ENCODE data around the gene RFX3.

Gene RFX3

GRCh38 chr9:3526165-3526996, 580 bp upstream of the RFX3 start:
- H3K9ac ChIP-seq (ENCODE audit: low read length), result peak overlapping the region; percentile 100
- H3K4me1 ChIP-seq (ENCODE audit: control insufficient read depth, insufficient read depth, low read length), result peaks cover 13% of the 10 kb centered on the region
- H3K27me3 ChIP-seq (ENCODE audit: control insufficient read depth, insufficient read depth, low read length), result no peaks in the 10 kb centered on the region
- peak overlapping the region; percentile 100 for H3K27ac ChIP-seq (ENCODE audit: low read depth, low read length)
- peak overlapping the region; percentile 99 for H3K4me3 ChIP-seq (ENCODE audit: low read length)
- H3K36me3 ChIP-seq (ENCODE audit: control insufficient read depth, insufficient read depth, low read length), result no peaks in the 10 kb centered on the region

GRCh38 chr9:3525096-3525835, 535 bp downstream of the RFX3 start:
- peak overlapping the region; percentile 100 for H3K27ac ChIP-seq (ENCODE audit: low read depth, low read length)
- H3K4me3 ChIP-seq (ENCODE audit: low read length), result peak overlapping the region; percentile 99
- H3K4me1 ChIP-seq (ENCODE audit: control insufficient read depth, insufficient read depth, low read length), result peaks cover 13% of the 10 kb centered on the region
- H3K9ac ChIP-seq (ENCODE audit: low read length), result peak overlapping the region; percentile 92
- H3K36me3 ChIP-seq (ENCODE audit: control insufficient read depth, insufficient read depth, low read length), result no peaks in the 10 kb centered on the region
- no peaks in the 10 kb centered on the region for H3K27me3 ChIP-seq (ENCODE audit: control insufficient read depth, insufficient read depth, low read length)

GRCh38 chr9:3521966-3522365, 3.8 kb downstream of the RFX3 start:
- H3K4me3 ChIP-seq (ENCODE audit: low read length), result no peak overlapping the region
- no peaks in the 10 kb centered on the region for H3K27me3 ChIP-seq (ENCODE audit: control insufficient read depth, insufficient read depth, low read length)
- H3K9ac ChIP-seq (ENCODE audit: low read length), result no peak overlapping the region
- H3K4me1 ChIP-seq (ENCODE audit: control insufficient read depth, insufficient read depth, low read length), result peaks cover 2% of the 10 kb centered on the region
- no peak overlapping the region for H3K27ac ChIP-seq (ENCODE audit: low read depth, low read length)
- no peaks in the 10 kb centered on the region for H3K36me3 ChIP-seq (ENCODE audit: control insufficient read depth, insufficient read depth, low read length)

- Histone ChIP-seq H3K4me3 (ENCODE audit: low read length) (no peak overlapping the region), H3K27ac (ENCODE audit: low read depth, low read length) (no peak overlapping the region), H3K9ac (ENCODE audit: low read length) (no peak overlapping the region), H3K4me1 (ENCODE audit: control insufficient read depth, insufficient read depth, low read length) (peaks cover 2% of the 10 kb centered on the region), H3K36me3 (ENCODE audit: control insufficient read depth, insufficient read depth, low read length) (no peaks in the 10 kb centered on the region), H3K27me3 (ENCODE audit: control insufficient read depth, insufficient read depth, low read length) (no peaks in the 10 kb centered on the region)
Observed at GRCh38 chr9:3520564-3520963, 5.2 kb downstream of the RFX3 start.

- Histone ChIP-seq H3K27me3 (ENCODE audit: control insufficient read depth, insufficient read depth, low read length) (no peaks in the 10 kb centered on the region), H3K27ac (ENCODE audit: low read depth, low read length) (no peak overlapping the region), H3K9ac (ENCODE audit: low read length) (no peak overlapping the region), H3K4me1 (ENCODE audit: control insufficient read depth, insufficient read depth, low read length) (no peaks in the 10 kb centered on the region), H3K36me3 (ENCODE audit: control insufficient read depth, insufficient read depth, low read length) (no peaks in the 10 kb centered on the region), H3K4me3 (ENCODE audit: low read length) (no peak overlapping the region)
Observed at GRCh38 chr9:3517377-3518048, 8.3 kb downstream of the RFX3 start.

GRCh38 chr9:3516667-3517330, 9.0 kb downstream of the RFX3 start:
- H3K27ac ChIP-seq (ENCODE audit: low read depth, low read length), result no peak overlapping the region
- H3K27me3 ChIP-seq (ENCODE audit: control insufficient read depth, insufficient read depth, low read length), result no peaks in the 10 kb centered on the region
- no peak overlapping the region for H3K9ac ChIP-seq (ENCODE audit: low read length)
- H3K4me3 ChIP-seq (ENCODE audit: low read length), result no peak overlapping the region
- H3K4me1 ChIP-seq (ENCODE audit: control insufficient read depth, insufficient read depth, low read length), result no peaks in the 10 kb centered on the region
- H3K36me3 ChIP-seq (ENCODE audit: control insufficient read depth, insufficient read depth, low read length), result no peaks in the 10 kb centered on the region

GRCh38 chr9:3515405-3515804, 10.4 kb downstream of the RFX3 start:
- Histone ChIP-seq H3K4me3 (ENCODE audit: low read length) (no peak overlapping the region), H3K9ac (ENCODE audit: low read length) (no peak overlapping the region), H3K4me1 (ENCODE audit: control insufficient read depth, insufficient read depth, low read length) (no peaks in the 10 kb centered on the region), H3K27ac (ENCODE audit: low read depth, low read length) (no peak overlapping the region), H3K36me3 (ENCODE audit: control insufficient read depth, insufficient read depth, low read length) (no peaks in the 10 kb centered on the region), H3K27me3 (ENCODE audit: control insufficient read depth, insufficient read depth, low read length) (no peaks in the 10 kb centered on the region)

GRCh38 chr9:3514786-3515185, 11.0 kb downstream of the RFX3 start:
- Histone ChIP-seq H3K4me3 (ENCODE audit: low read length) (no peak overlapping the region), H3K9ac (ENCODE audit: low read length) (no peak overlapping the region), H3K27ac (ENCODE audit: low read depth, low read length) (no peak overlapping the region), H3K27me3 (ENCODE audit: control insufficient read depth, insufficient read depth, low read length) (no peaks in the 10 kb centered on the region), H3K4me1 (ENCODE audit: control insufficient read depth, insufficient read depth, low read length) (no peaks in the 10 kb centered on the region), H3K36me3 (ENCODE audit: control insufficient read depth, insufficient read depth, low read length) (no peaks in the 10 kb centered on the region)

- H3K4me3 ChIP-seq (ENCODE audit: low read length), result no peak overlapping the region
- no peaks in the 10 kb centered on the region for H3K27me3 ChIP-seq (ENCODE audit: control insufficient read depth, insufficient read depth, low read length)
- no peaks in the 10 kb centered on the region for H3K4me1 ChIP-seq (ENCODE audit: control insufficient read depth, insufficient read depth, low read length)
- no peaks in the 10 kb centered on the region for H3K36me3 ChIP-seq (ENCODE audit: control insufficient read depth, insufficient read depth, low read length)
- no peak overlapping the region for H3K9ac ChIP-seq (ENCODE audit: low read length)
- H3K27ac ChIP-seq (ENCODE audit: low read depth, low read length), result no peak overlapping the region
Observed at GRCh38 chr9:3513265-3513818, 12.5 kb downstream of the RFX3 start.

- H3K27me3 ChIP-seq (ENCODE audit: control insufficient read depth, insufficient read depth, low read length), result no peaks in the 10 kb centered on the region
- H3K4me1 ChIP-seq (ENCODE audit: control insufficient read depth, insufficient read depth, low read length), result no peaks in the 10 kb centered on the region
- H3K9ac ChIP-seq (ENCODE audit: low read length), result no peak overlapping the region
- H3K27ac ChIP-seq (ENCODE audit: low read depth, low read length), result no peak overlapping the region
- H3K4me3 ChIP-seq (ENCODE audit: low read length), result no peak overlapping the region
- H3K36me3 ChIP-seq (ENCODE audit: control insufficient read depth, insufficient read depth, low read length), result no peaks in the 10 kb centered on the region
Observed at GRCh38 chr9:3511551-3511950, 14.2 kb downstream of the RFX3 start.

GRCh38 chr9:3510796-3511195, 15.0 kb downstream of the RFX3 start:
- no peak overlapping the region for H3K27ac ChIP-seq (ENCODE audit: low read depth, low read length)
- H3K4me1 ChIP-seq (ENCODE audit: control insufficient read depth, insufficient read depth, low read length), result no peaks in the 10 kb centered on the region
- H3K27me3 ChIP-seq (ENCODE audit: control insufficient read depth, insufficient read depth, low read length), result no peaks in the 10 kb centered on the region
- no peak overlapping the region for H3K9ac ChIP-seq (ENCODE audit: low read length)
- no peak overlapping the region for H3K4me3 ChIP-seq (ENCODE audit: low read length)
- no peaks in the 10 kb centered on the region for H3K36me3 ChIP-seq (ENCODE audit: control insufficient read depth, insufficient read depth, low read length)

- Histone ChIP-seq H3K36me3 (ENCODE audit: control insufficient read depth, insufficient read depth, low read length) (no peaks in the 10 kb centered on the region), H3K9ac (ENCODE audit: low read length) (no peak overlapping the region), H3K4me1 (ENCODE audit: control insufficient read depth, insufficient read depth, low read length) (no peaks in the 10 kb centered on the region), H3K4me3 (ENCODE audit: low read length) (no peak overlapping the region), H3K27me3 (ENCODE audit: control insufficient read depth, insufficient read depth, low read length) (no peaks in the 10 kb centered on the region), H3K27ac (ENCODE audit: low read depth, low read length) (no peak overlapping the region)
Observed at GRCh38 chr9:3509926-3510325, 15.9 kb downstream of the RFX3 start.

All from rectal smooth muscle tissue (tissue), 1 donor.